ENCODE results near the gene NCKAP5. TPM values are rescaled to one million over a fixed set of nuclear protein-coding genes. Genes with fewer than 3 reads are reported as not detected.

NCKAP5 gene
- total RNA-seq, 4 donors from 2014 or later = 0.03 to 0.55 (median 0.33) TPM

DNA sequence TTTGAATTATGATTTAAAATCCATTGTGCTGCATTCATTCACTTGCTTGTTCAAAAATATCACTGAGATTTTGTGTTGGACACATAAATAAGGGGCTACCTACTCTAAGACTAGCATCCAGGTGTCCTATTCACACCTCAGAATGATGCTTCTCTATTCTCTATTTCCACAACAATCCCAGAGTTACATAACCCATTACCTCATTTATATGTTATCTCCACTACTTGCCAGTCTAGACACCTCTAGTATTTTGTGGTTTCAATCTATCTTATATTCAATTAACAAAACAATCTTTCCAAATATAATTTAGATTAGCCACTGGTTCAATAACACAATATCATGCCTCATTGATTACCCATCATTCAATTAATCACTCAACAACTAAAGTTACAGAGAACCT is 409.8 kb downstream of the NCKAP5 start:
- in situ Hi-C loops (cut with MboI; ENCODE audit: low sequenced_read_pairs in 4 of 4) (no loop called here), intact Hi-C loops (cut with DNase I; ENCODE audit: low total_unique reads) (no loop called here)
- Histone ChIP-seq H3K36me3 (no peaks in the 10 kb centered on the region), H3K27me3 (no peaks in the 10 kb centered on the region), H3K4me1 (no peaks in the 10 kb centered on the region), H3K27ac (no peak overlapping the region), H3K4me3 (no peak overlapping the region), H3K9me3 (no peaks in the 10 kb centered on the region)
- ATAC-seq = no peak
- no peak for TF ChIP-seq POLR2A (IDR thresholded peaks at IDR 0.05)
- TF ChIP-seq, protein P1, sequence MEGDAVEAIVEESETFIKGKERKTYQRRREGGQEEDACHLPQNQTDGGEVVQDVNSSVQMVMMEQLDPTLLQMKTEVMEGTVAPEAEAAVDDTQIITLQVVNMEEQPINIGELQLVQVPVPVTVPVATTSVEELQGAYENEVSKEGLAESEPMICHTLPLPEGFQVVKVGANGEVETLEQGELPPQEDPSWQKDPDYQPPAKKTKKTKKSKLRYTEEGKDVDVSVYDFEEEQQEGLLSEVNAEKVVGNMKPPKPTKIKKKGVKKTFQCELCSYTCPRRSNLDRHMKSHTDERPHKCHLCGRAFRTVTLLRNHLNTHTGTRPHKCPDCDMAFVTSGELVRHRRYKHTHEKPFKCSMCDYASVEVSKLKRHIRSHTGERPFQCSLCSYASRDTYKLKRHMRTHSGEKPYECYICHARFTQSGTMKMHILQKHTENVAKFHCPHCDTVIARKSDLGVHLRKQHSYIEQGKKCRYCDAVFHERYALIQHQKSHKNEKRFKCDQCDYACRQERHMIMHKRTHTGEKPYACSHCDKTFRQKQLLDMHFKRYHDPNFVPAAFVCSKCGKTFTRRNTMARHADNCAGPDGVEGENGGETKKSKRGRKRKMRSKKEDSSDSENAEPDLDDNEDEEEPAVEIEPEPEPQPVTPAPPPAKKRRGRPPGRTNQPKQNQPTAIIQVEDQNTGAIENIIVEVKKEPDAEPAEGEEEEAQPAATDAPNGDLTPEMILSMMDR (IDR thresholded peaks at IDR 0.05 in 4 of 5, conservative IDR thresholded peaks at IDR 0.05 in 1 of 5) = no peak
- no peak for DNase-seq

- DNase-seq (no peak), ATAC-seq (no peak)
Observed at GRCh38 chr2:133158024-133158423, 410.2 kb downstream of the NCKAP5 start.

GRCh38 chr2:133157141-133157540 is 411.1 kb downstream of the NCKAP5 start:
- DNase-seq (no peak), ATAC-seq (no peak)
- in situ Hi-C loops (cut with MboI; ENCODE audit: low sequenced_read_pairs in 4 of 4) (no loop called here), intact Hi-C loops (cut with DNase I; ENCODE audit: low total_unique reads) (no loop called here)
- no peaks in the 10 kb centered on the region for H3K4me1 ChIP-seq
- no peak overlapping the region for H3K4me3 ChIP-seq
- H3K36me3 ChIP-seq = no peaks in the 10 kb centered on the region
- no peak for TF ChIP-seq POLR2A (IDR thresholded peaks at IDR 0.05)
- TF ChIP-seq, protein P1 (IDR thresholded peaks at IDR 0.05 in 4 of 5, conservative IDR thresholded peaks at IDR 0.05 in 1 of 5) = no peak
- no peak overlapping the region for H3K27ac ChIP-seq
- H3K27me3 ChIP-seq = no peaks in the 10 kb centered on the region
- no peaks in the 10 kb centered on the region for H3K9me3 ChIP-seq

More at GRCh38 chr2:133158024-133158423, 410.2 kb downstream of the NCKAP5 start:
- H3K9me3 ChIP-seq = no peaks in the 10 kb centered on the region
- H3K27me3 ChIP-seq = no peaks in the 10 kb centered on the region
- no peak overlapping the region for H3K4me3 ChIP-seq
- H3K27ac ChIP-seq = no peak overlapping the region
- TF ChIP-seq, protein P1 (IDR thresholded peaks at IDR 0.05 in 4 of 5, conservative IDR thresholded peaks at IDR 0.05 in 1 of 5) = no peak
- TF ChIP-seq POLR2A (IDR thresholded peaks at IDR 0.05) = no peak
- in situ Hi-C loops (cut with MboI; ENCODE audit: low sequenced_read_pairs in 4 of 4) (no loop called here), intact Hi-C loops (cut with DNase I; ENCODE audit: low total_unique reads) (no loop called here)
- no peaks in the 10 kb centered on the region for H3K4me1 ChIP-seq
- H3K36me3 ChIP-seq = no peaks in the 10 kb centered on the region

- Histone ChIP-seq H3K4me1 (no peaks in the 10 kb centered on the region), H3K36me3 (no peaks in the 10 kb centered on the region), H3K27me3 (no peaks in the 10 kb centered on the region), H3K9me3 (no peaks in the 10 kb centered on the region), H3K4me3 (no peak overlapping the region), H3K27ac (no peak overlapping the region)
- in situ Hi-C loops (cut with MboI; ENCODE audit: low sequenced_read_pairs in 4 of 4) (no loop called here), intact Hi-C loops (cut with DNase I; ENCODE audit: low total_unique reads) (no loop called here)
- no peak for TF ChIP-seq POLR2A (IDR thresholded peaks at IDR 0.05)
- TF ChIP-seq, protein P1 (IDR thresholded peaks at IDR 0.05 in 4 of 5, conservative IDR thresholded peaks at IDR 0.05 in 1 of 5) = no peak
- DNase-seq (no peak), ATAC-seq (no peak)
Observed at GRCh38 chr2:133152801-133153200, 415.5 kb downstream of the NCKAP5 start.

GRCh38 chr2:133148187-133148586 is 420.1 kb downstream of the NCKAP5 start:
- ATAC-seq = no peak
- Histone ChIP-seq H3K4me1 (no peaks in the 10 kb centered on the region), H3K36me3 (no peaks in the 10 kb centered on the region), H3K27ac (no peak overlapping the region), H3K27me3 (no peaks in the 10 kb centered on the region), H3K9me3 (no peaks in the 10 kb centered on the region), H3K4me3 (no peak overlapping the region)
- in situ Hi-C loops (cut with MboI; ENCODE audit: low sequenced_read_pairs in 4 of 4) = no loop called here
- intact Hi-C loops (cut with DNase I; ENCODE audit: low total_unique reads) = no loop called here
- no peak for TF ChIP-seq POLR2A (IDR thresholded peaks at IDR 0.05)
- TF ChIP-seq, protein P1 (IDR thresholded peaks at IDR 0.05 in 4 of 5, conservative IDR thresholded peaks at IDR 0.05 in 1 of 5) = no peak
- DNase-seq = no peak
